ENCODE results near the gene MET. TPM values are rescaled to one million over a fixed set of nuclear protein-coding genes. Genes with fewer than 3 reads are reported as not detected.

The MET gene
- total RNA-seq, 2 experiments from 2014 or later, result 0.16 to 0.27 TPM

DNA sequence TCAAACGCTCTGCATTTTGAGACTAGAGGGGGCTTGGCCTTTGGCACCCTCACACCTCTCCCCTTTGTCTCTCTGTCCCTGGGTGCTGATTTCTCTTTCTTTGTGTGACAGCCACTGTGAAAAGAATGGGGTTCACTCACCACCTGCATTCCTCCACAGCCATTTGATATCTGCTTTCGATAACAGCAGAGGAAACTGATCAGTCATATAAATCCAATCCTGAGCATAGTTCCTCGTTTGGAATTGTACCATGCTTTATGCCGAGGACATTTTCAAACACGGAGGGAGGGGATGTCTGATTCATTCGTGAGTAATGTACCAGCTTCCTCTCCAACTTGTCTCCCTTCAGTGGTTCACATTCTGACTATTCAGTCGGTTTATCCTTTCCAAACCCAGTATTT lies 15.8 kb downstream of the MET start:
- ATAC-seq, result no peak
- POLR2A ChIA-PET, result no interaction called here
- CTCF ChIA-PET, result no interaction called here

DNA sequence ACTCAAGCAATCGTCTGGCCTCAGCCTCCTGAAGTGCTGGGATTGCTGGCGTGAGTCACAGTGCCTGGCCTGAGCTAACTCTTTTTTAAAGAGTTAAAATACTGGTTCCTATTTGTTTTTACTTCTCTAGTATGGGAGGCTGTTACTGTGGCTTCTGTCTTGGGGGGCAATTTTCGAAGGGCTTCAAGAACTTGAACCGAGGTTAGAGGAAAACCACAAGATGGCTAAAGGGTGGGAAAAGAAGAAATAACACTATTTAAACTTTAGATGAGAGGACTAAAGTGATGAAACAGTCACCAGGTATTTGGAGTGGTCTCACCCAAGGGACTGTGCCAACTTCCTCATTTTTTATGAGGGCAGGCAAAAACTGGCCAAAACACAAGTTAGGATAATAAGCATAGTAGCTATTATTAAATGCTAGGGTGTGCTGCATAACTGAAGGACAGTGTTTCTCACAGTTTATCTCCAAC lies 17.8 kb downstream of the MET start:
- no peaks in the 10 kb centered on the region for H3K9me3 Mint-ChIP-seq
- ATAC-seq (no peak), DNase-seq (no peak)
- no peak overlapping the region for H3K4me3 Mint-ChIP-seq
- CTCF ChIA-PET, result no interaction called here
- no peaks in the 10 kb centered on the region for H3K4me1 Mint-ChIP-seq (ENCODE audit: low read depth)
- no peaks in the 10 kb centered on the region for H3K36me3 Mint-ChIP-seq (ENCODE audit: low read depth)
- TF ChIP-seq, protein P1, sequence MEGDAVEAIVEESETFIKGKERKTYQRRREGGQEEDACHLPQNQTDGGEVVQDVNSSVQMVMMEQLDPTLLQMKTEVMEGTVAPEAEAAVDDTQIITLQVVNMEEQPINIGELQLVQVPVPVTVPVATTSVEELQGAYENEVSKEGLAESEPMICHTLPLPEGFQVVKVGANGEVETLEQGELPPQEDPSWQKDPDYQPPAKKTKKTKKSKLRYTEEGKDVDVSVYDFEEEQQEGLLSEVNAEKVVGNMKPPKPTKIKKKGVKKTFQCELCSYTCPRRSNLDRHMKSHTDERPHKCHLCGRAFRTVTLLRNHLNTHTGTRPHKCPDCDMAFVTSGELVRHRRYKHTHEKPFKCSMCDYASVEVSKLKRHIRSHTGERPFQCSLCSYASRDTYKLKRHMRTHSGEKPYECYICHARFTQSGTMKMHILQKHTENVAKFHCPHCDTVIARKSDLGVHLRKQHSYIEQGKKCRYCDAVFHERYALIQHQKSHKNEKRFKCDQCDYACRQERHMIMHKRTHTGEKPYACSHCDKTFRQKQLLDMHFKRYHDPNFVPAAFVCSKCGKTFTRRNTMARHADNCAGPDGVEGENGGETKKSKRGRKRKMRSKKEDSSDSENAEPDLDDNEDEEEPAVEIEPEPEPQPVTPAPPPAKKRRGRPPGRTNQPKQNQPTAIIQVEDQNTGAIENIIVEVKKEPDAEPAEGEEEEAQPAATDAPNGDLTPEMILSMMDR (IDR thresholded peaks at IDR 0.05), result no peak
- POLR2A ChIA-PET, result no interaction called here
- H3K27me3 Mint-ChIP-seq, result peaks cover 13% of the 10 kb centered on the region
- intact Hi-C loops (cut with micrococcal nuclease), result no loop called here
- no peak overlapping the region for H3K27ac Mint-ChIP-seq

More for the DNA sequence above, 15.8 kb downstream of the MET start:
- no peak overlapping the region for H3K27ac Mint-ChIP-seq
- no peak overlapping the region for H3K4me3 Mint-ChIP-seq
- no peaks in the 10 kb centered on the region for H3K4me1 Mint-ChIP-seq (ENCODE audit: low read depth)
- TF ChIP-seq, protein P1 (IDR thresholded peaks at IDR 0.05), result no peak
- intact Hi-C loops (cut with micrococcal nuclease), result no loop called here
- no peaks in the 10 kb centered on the region for H3K9me3 Mint-ChIP-seq
- no peaks in the 10 kb centered on the region for H3K36me3 Mint-ChIP-seq (ENCODE audit: low read depth)
- H3K27me3 Mint-ChIP-seq, result peaks cover 25% of the 10 kb centered on the region
- no peak for DNase-seq

DNA sequence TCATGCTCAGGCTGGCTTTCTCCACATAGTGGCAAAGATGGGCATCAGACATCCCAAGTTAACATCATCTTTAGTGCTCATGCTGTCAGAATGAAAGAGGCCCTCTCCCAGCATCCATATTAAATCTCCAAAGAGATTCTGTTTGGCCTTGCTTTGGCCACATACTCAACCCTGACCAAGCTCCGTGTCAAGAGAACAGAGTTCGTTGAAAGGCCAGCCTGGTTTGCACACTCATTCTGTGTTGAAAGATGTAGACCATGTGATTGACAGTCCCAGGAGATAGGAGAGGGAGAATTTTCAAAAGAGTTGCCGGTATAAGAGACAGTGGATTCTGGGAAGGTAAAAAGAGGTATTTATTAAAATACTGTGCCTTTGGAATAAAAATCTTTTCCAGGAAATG lies 19.7 kb downstream of the MET start:
- DNase-seq (no peak), ATAC-seq (no peak)
- Mint-ChIP-seq H3K36me3 (ENCODE audit: low read depth) (no peaks in the 10 kb centered on the region), H3K4me1 (ENCODE audit: low read depth) (no peaks in the 10 kb centered on the region), H3K4me3 (no peak overlapping the region), H3K27ac (no peak overlapping the region), H3K9me3 (no peaks in the 10 kb centered on the region), H3K27me3 (peaks cover 6% of the 10 kb centered on the region)
- POLR2A ChIA-PET, result no interaction called here
- intact Hi-C loops (cut with micrococcal nuclease), result no loop called here
- TF ChIP-seq, protein P1 (IDR thresholded peaks at IDR 0.05), result no peak
- CTCF ChIA-PET, result no interaction called here

DNA sequence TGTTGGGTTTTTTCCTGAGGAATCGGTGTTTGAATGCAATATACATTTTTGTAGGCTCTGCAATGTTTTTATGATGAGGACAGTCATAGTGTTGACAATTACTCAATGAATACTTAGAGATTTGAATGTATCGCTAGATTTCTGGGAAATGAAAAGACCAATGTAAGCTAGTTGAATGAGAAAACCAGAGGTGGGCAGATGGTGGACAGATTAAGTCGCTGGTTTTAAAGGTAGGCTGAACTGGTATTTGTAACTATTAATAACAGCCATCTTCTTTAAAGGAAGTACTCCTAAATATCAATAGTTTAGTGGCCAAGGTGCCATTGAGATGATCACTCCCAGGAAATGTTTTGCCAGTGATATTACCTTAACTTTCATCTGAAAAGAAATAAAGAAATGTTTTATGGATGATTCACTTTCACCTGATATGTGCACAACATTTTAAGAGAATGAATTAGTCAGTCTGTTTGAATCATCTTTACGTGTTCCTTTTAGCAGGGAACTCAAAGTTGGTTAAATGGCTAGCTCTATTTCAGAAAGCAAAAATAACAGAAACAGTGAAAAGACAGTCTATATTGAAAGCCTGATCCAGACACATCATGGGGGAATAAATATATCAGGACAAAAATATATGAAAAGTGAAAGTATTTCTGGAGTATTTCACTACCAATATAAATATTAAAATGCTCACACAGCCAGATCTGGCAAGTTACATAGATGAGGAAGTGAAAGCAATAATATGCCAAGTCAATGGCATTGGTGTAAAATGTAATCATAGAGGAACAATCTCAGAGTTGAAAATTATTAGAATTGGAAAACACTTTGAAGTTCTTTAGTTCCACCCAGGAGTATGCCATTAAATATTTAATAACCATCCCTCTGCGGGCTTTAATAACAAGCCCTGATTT lies 20.7 kb downstream of the MET start:
- CTCF ChIA-PET, result no interaction called here
- ATAC-seq, result no peak
- intact Hi-C loops (cut with micrococcal nuclease), result no loop called here

DNA sequence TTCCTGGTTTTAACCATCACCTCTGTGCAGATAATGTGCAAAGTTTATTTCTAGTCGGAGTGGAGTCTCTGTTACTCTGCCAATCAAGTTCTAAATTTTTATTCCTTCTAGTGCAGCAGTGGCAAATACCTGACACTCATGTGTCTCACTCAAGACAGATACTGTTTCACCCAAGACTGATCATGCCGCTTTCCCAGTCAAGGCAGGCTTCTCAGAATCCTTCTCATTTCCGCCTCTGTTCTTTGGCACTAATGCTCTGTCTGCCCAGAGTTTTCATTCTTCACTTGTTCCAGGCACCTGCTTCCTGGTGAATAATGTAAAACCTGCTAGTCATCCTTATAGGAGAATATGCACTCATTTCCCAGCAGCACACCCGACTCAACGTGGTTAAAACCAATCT lies 24.7 kb downstream of the MET start:
- H3K9me3 Mint-ChIP-seq, result no peaks in the 10 kb centered on the region
- ATAC-seq (no peak), DNase-seq (no peak)
- no peaks in the 10 kb centered on the region for H3K4me1 Mint-ChIP-seq (ENCODE audit: low read depth)
- ChIA-PET POLR2A (no interaction called here), CTCF (no interaction called here)
- intact Hi-C loops (cut with micrococcal nuclease), result no loop called here
- no peak overlapping the region for H3K27ac Mint-ChIP-seq
- TF ChIP-seq, protein P1 (IDR thresholded peaks at IDR 0.05), result no peak
- H3K27me3 Mint-ChIP-seq, result peaks cover 8% of the 10 kb centered on the region
- H3K36me3 Mint-ChIP-seq (ENCODE audit: low read depth), result no peaks in the 10 kb centered on the region
- H3K4me3 Mint-ChIP-seq, result no peak overlapping the region

More for the DNA sequence above, 20.7 kb downstream of the MET start:
- no peaks in the 10 kb centered on the region for H3K9me3 Mint-ChIP-seq
- POLR2A ChIA-PET, result no interaction called here
- TF ChIP-seq, protein P1 (IDR thresholded peaks at IDR 0.05), result no peak
- H3K27me3 Mint-ChIP-seq, result peaks cover 10% of the 10 kb centered on the region
- DNase-seq, result no peak
- H3K36me3 Mint-ChIP-seq (ENCODE audit: low read depth), result no peaks in the 10 kb centered on the region
- H3K4me1 Mint-ChIP-seq (ENCODE audit: low read depth), result no peaks in the 10 kb centered on the region
- H3K4me3 Mint-ChIP-seq, result no peak overlapping the region
- no peak overlapping the region for H3K27ac Mint-ChIP-seq
